ENCODE results near the gene PHF21B. TPM values are rescaled to one million over a fixed set of nuclear protein-coding genes. Genes with fewer than 3 reads are reported as not detected.

Gene PHF21B
- total RNA-seq, 4 donors from 2014 or later, result 0.50 to 9.4 (median 1.8) TPM; not detected in 1

DNA sequence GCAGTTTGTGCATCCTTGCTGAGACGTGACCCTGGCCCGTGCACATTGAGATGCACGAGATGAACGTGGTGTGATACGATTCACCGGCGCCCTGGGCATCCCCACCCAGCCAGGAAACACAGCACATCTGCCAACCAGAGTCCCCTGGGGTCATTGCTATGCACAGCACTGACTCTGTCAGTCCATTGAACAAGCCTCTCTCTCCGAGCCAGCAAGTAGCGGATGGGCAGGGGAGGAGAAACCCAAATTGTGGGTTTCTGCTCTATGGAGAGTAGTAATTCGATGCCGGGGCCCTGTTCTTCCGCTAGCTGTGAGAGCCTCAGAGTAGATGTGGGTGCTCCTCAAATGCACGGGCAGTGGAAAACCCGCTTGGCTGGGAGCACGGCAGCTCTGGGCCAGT, 172.3 kb downstream of the PHF21B start:
- H3K4me3 ChIP-seq, result no peak overlapping the region
- H3K27ac ChIP-seq (replicated peaks in 1 of 4), result no peak overlapping the region
- DNase-seq (ENCODE audit: extremely low spot score), result no peak
- H3K36me3 ChIP-seq, result no peaks in the 10 kb centered on the region
- H3K27me3 ChIP-seq, result peaks cover 0 to 52% (median 0%) of the 10 kb centered on the region in 4 donors
- intact Hi-C loops (cut with DNase I), result no loop called here
- peaks cover 0 to 7% (median 0%) of the 10 kb centered on the region in 4 donors for H3K4me1 ChIP-seq
- TF ChIP-seq EP300 (IDR thresholded peaks at IDR 0.05) (no peak), POLR2AphosphoS5 (IDR thresholded peaks at IDR 0.05) (no peak), POLR2A (IDR thresholded peaks at IDR 0.05; ENCODE audit: low read depth) (no peak)
- TF ChIP-seq, protein P1, sequence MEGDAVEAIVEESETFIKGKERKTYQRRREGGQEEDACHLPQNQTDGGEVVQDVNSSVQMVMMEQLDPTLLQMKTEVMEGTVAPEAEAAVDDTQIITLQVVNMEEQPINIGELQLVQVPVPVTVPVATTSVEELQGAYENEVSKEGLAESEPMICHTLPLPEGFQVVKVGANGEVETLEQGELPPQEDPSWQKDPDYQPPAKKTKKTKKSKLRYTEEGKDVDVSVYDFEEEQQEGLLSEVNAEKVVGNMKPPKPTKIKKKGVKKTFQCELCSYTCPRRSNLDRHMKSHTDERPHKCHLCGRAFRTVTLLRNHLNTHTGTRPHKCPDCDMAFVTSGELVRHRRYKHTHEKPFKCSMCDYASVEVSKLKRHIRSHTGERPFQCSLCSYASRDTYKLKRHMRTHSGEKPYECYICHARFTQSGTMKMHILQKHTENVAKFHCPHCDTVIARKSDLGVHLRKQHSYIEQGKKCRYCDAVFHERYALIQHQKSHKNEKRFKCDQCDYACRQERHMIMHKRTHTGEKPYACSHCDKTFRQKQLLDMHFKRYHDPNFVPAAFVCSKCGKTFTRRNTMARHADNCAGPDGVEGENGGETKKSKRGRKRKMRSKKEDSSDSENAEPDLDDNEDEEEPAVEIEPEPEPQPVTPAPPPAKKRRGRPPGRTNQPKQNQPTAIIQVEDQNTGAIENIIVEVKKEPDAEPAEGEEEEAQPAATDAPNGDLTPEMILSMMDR (IDR thresholded peaks at IDR 0.05), result no peak
- H3K9me3 ChIP-seq, result peaks cover 0 to 35% (median 23%) of the 10 kb centered on the region in 4 donors
- 71% methylated on average over 12 of the region's 15 CpGs for WGBS

DNA sequence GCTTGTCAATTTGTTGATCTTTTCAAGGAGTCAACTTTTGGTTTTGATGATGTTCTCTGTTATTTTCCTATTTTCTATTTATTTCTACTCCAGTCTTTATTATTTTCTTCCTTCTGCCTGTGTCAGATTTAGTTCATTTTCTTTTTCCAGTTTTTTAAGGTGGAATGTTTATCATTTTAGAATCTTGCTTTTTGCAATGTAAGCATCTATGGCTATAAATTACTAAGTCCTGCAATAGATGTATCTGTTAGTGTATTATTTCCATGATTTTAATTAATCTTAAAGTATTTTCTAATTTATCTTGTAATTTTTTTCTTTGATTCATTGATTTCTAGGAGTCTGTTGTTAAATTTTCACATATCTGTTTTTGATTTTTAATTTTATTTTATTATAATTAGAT, 175.7 kb downstream of the PHF21B start:
- Histone ChIP-seq H3K36me3 (no peaks in the 10 kb centered on the region), H3K4me1 (peaks cover 0 to 5% (median 0%) of the 10 kb centered on the region in 4 donors), H3K9me3 (peaks cover 0 to 47% (median 27%) of the 10 kb centered on the region in 4 donors), H3K4me3 (no peak overlapping the region), H3K27ac (replicated peaks in 1 of 4) (no peak overlapping the region), H3K27me3 (peaks cover 0 to 31% (median 0%) of the 10 kb centered on the region in 4 donors)
- TF ChIP-seq, protein P1 (IDR thresholded peaks at IDR 0.05), result no peak
- TF ChIP-seq EP300 (IDR thresholded peaks at IDR 0.05), result no peak
- intact Hi-C loops (cut with DNase I), result no loop called here
- DNase-seq (ENCODE audit: extremely low spot score), result no peak

DNA sequence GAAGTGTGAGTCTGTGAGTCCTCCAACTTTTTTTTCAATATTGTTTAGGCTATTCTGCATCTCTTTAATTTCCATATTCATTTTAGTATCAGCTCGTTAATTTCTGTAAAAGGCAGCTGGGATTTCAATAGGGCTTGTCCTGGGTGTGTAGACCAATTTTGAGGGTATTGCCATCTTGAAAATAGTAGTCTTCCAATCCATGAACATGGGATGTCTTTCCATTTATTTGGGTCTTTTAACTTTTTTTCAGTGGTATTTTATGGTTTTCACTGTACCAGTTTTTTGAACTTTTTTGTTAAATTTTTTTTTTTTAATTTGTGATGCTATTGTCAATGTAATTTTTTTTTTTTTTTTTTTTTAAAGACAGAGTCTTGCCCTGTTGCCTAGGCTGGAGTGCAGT, 177.9 kb downstream of the PHF21B start:
- no peak overlapping the region for H3K4me3 ChIP-seq
- peaks cover 0 to 13% (median 0%) of the 10 kb centered on the region in 4 donors for H3K27me3 ChIP-seq
- no peak for TF ChIP-seq POLR2A (IDR thresholded peaks at IDR 0.05; ENCODE audit: low read depth)
- TF ChIP-seq, protein P1 (IDR thresholded peaks at IDR 0.05), result no peak
- TF ChIP-seq EP300 (IDR thresholded peaks at IDR 0.05), result no peak
- no peak for TF ChIP-seq POLR2AphosphoS5 (IDR thresholded peaks at IDR 0.05)
- H3K36me3 ChIP-seq, result no peaks in the 10 kb centered on the region
- no peak for DNase-seq (ENCODE audit: extremely low spot score)
- H3K27ac ChIP-seq (replicated peaks in 1 of 4), result no peak overlapping the region
- intact Hi-C loops (cut with DNase I), result no loop called here
- H3K4me1 ChIP-seq, result no peaks in the 10 kb centered on the region
- 81% methylated on average over 1 of the region's 1 CpG for WGBS
- peaks cover 0 to 47% (median 27%) of the 10 kb centered on the region in 4 donors for H3K9me3 ChIP-seq

Other genes with a start within 250 kb of the PHF21B start
- gene NUP50, start 153.9 kb upstream of the PHF21B start, total RNA-seq, result 10 to 100 TPM; 22.7 to 40.3 (median 30.0) TPM
- 10 to 100 TPM; 31.6 to 67.1 (median 46.8) TPM for gene KIAA0930, start 230.9 kb upstream of the PHF21B start, total RNA-seq

Data from esophagus muscularis mucosa (tissue), 4 donors.